HepG2 (cell line): ENCODE data around the gene ZIM2. TPM values are rescaled to one million over a fixed set of nuclear protein-coding genes. Genes with fewer than 3 reads are reported as not detected.

ENCODE experiments used
- ATAC-seq: fragments of 200-7000 bp; cut with Tn5 transposase; 3 replicates; pipeline ENCODE4 v1.9.1; 2020; ENCODE audit warnings: mild to moderate bottlenecking, moderate library complexity
- BruUV-seq: library from RNA; stranded (reverse); fragments of 400-500 nt; replicated peaks from 2 replicates; lab custom pipeline; 2021; lab: Mats Ljungman, UMichigan
- CTCF ChIA-PET: fragments of 300-600 bp; formaldehyde crosslinking; extraction: SDS; loops from one replicate; lab custom pipeline; 2021; ENCODE audit warnings: low total read pairs, inconsistent platforms, low intra/inter-chr PET ratio; lab: Yijun Ruan, JAX
- POLR2A ChIA-PET: fragments of 350-600 bp; sonication (Branson Sonifier 250); formaldehyde crosslinking; loops from one replicate; lab custom pipeline; 2020; ENCODE audit warnings: antibody characterized with exemption, inconsistent platforms; lab: Yijun Ruan, JAX
- DNase-seq: peaks from one replicate; pipeline ENCODE4 v3.0.0-alpha.2; 2015; ENCODE audit warnings: low spot score
- FAIRE-seq: peaks from 3 replicates; lab custom pipeline; 2011; peaks lifted over from hg19 to GRCh38; lab: Jason Lieb, UNC
- H2AFZ ChIP-seq: one replicate; pipeline ENCODE4 v1.6.1; 2011; ENCODE audit warnings: low read length, inconsistent platforms
- H3K27ac ChIP-seq: fragments of 300-600 bp; 3 replicates; pipeline ENCODE4 v1.8.0; 2011; ENCODE audit warnings: mixed run types, mild to moderate bottlenecking, mixed read lengths, low read length, inconsistent platforms; ENCODE audit not compliant: insufficient read depth; ENCODE audit errors: extremely low read length
- H3K27me3 ChIP-seq, 2 experiments: fragments of 200-600 bp in 1 of 2; 2 replicates in 1 of 2; 3 replicates in 1 of 2; pipeline versions ENCODE4 v1.6.0 to v1.8.0; 2011; ENCODE audit warnings: low read length in 2 of 2, mild to moderate bottlenecking in 2 of 2, moderate library complexity in 2 of 2, inconsistent platforms in 1 of 2; ENCODE audit not compliant: insufficient read depth in 2 of 2, control insufficient read depth in 1 of 2
- H3K36me3 ChIP-seq, 2 experiments: fragments of 200-600 bp in 1 of 2; replicated peaks in 1 of 2; 2 replicates in 1 of 2; 3 replicates in 1 of 2; pipeline versions ENCODE4 v1.5.1 to v1.8.0; 2011; ENCODE audit warnings: low read length in 2 of 2, inconsistent platforms in 1 of 2; ENCODE audit not compliant: insufficient read depth in 2 of 2, control insufficient read depth in 1 of 2
- H3K4me1 ChIP-seq: 2 replicates; pipeline ENCODE4 v1.5.1; 2012; ENCODE audit warnings: low read length, inconsistent platforms; ENCODE audit not compliant: insufficient read depth
- H3K4me2 ChIP-seq: 2 replicates; pipeline ENCODE4 v1.6.0; 2011; ENCODE audit warnings: low read depth, low read length, inconsistent platforms
- H3K4me3 ChIP-seq, 3 experiments: fragments of 200-600 bp in 1 of 3; sonication (generic), shearing (Covaris generic) in 1 of 3; replicated peaks in 1 of 3; 2 replicates each; pipeline ENCODE4 v1.5.1; 2011 to 2016; ENCODE audit warnings: low read length in 3 of 3, inconsistent platforms in 2 of 3, low read depth in 2 of 3, mild to moderate bottlenecking in 2 of 3, control low read depth in 1 of 3, mixed read lengths in 1 of 3; ENCODE audit not compliant: insufficient read depth in 1 of 3
- H3K79me2 ChIP-seq: one replicate; pipeline ENCODE4 v1.6.1; 2011; ENCODE audit warnings: low read length, inconsistent platforms; ENCODE audit not compliant: insufficient read depth
- H3K9ac ChIP-seq: 2 replicates; pipeline ENCODE4 v1.6.0; 2011; ENCODE audit warnings: mild to moderate bottlenecking, low read depth, low read length, inconsistent platforms; ENCODE audit not compliant: insufficient read depth
- H3K9me3 ChIP-seq: 2 replicates; pipeline ENCODE4 v1.5.1; 2012; ENCODE audit warnings: mild to moderate bottlenecking, low read length
- H4K20me1 ChIP-seq: 2 replicates; pipeline ENCODE4 v1.6.0; 2011; ENCODE audit warnings: inconsistent platforms, mild to moderate bottlenecking, low read length, moderate library complexity; ENCODE audit not compliant: insufficient read depth
- WGBS: methylation state at CpG from one replicate; pipeline ENCODE4 v1.1.6; 2017; ENCODE audit warnings: low lambda C conversion rate; 5-methylcytosine and 5-hydroxymethylcytosine counted together
- in situ Hi-C: cut with HindIII; loops from 2 replicates; pipeline ENCODE4 v1.10.0; 2017; ENCODE audit warnings: low pct_unique_long_range_greater_than_20kb; ENCODE audit not compliant: extremely low pct_ligation_motif_present
- intact Hi-C: fragments of 100-400 bp; cut with micrococcal nuclease; formaldehyde crosslinking; loops from one replicate; pipeline ENCODE4 v1.10.0; 2022; ENCODE audit not compliant: unreplicated experiment
- polyA plus RNA-seq, 8 experiments: library from polyadenylated mRNA; depleted of rRNA in 3 of 8; stranded (reverse) in 7 of 8; unstranded in 1 of 8; fragments of >200 nt; fragmentation: Illumina TruSeq in 4 of 8; extraction: Trizol in 4 of 8; gene quantifications; 2 replicates each; pipeline versions ENCODE4 v1.2.1 to v1.2.3, GENCODE V29; 2011 to 2016; ENCODE audit warnings: low read depth in 4 of 8, missing spikeins in 1 of 8, mixed read lengths in 1 of 8; ENCODE audit not compliant: insufficient read depth in 1 of 8
- total RNA-seq, 5 experiments: library from RNA; depleted of rRNA; stranded (reverse); fragments of >200 nt; fragmentation: Illumina TruSeq; extraction: Trizol; gene quantifications; 2 replicates each; pipeline ENCODE4 v1.2.3, GENCODE V29; 2016; ENCODE audit warnings: low read depth in 1 of 5
- TF ChIP-seq, protein P1 (sequence below): sonication (generic); formaldehyde crosslinking; conservative IDR thresholded peaks from 2 replicates; pipeline ENCODE4 v1.8.0; 2022; ENCODE audit warnings: mild to moderate bottlenecking, moderate library complexity, missing genetic modification reagents
- TF ChIP-seq, protein P2 (sequence below): sonication (generic); formaldehyde crosslinking; IDR thresholded peaks from 2 replicates; pipeline ENCODE4 v1.5.1; 2020; ENCODE audit warnings: mild to moderate bottlenecking, missing genetic modification reagents, moderate library complexity

The ZIM2 gene
- total and polyA plus RNA-seq, 2 of the 13 experiments (the other 11 are each of a cell fraction or from before 2014, with no cell fraction given): 7.2 to 10.3 TPM

DNA sequence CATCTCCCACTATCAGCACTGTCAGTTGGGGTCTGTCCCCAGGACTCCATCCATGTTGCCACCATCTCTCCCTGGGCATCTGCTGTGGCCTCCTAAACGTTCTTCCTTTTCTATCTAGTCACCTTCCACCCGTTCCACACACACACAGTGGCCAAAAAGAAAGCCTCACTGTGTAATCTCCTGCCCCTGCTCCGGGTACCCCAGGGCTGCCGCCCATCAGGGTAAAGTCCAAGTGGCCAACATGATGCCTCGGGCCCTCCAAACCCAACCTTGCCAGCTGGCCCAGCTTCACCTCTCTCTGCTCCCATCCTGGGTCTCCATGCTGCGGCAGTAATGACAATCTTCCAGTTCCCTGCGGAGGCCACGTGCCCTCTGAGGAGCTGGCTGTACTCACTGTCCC lies 29.4 kb upstream of the ZIM2 start:
- H3K27ac ChIP-seq: no peak overlapping the region
- no peaks in the 10 kb centered on the region for H3K27me3 ChIP-seq
- in situ Hi-C loops: no loop called here
- no peak overlapping the region for H3K9ac ChIP-seq
- TF ChIP-seq, protein P1, sequence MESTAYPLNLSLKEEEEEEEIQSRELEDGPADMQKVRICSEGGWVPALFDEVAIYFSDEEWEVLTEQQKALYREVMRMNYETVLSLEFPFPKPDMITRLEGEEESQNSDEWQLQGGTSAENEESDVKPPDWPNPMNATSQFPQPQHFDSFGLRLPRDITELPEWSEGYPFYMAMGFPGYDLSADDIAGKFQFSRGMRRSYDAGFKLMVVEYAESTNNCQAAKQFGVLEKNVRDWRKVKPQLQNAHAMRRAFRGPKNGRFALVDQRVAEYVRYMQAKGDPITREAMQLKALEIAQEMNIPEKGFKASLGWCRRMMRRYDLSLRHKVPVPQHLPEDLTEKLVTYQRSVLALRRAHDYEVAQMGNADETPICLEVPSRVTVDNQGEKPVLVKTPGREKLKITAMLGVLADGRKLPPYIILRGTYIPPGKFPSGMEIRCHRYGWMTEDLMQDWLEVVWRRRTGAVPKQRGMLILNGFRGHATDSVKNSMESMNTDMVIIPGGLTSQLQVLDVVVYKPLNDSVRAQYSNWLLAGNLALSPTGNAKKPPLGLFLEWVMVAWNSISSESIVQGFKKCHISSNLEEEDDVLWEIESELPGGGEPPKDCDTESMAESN (CRISPR knock-in tag): no peak
- TF ChIP-seq, protein P2, sequence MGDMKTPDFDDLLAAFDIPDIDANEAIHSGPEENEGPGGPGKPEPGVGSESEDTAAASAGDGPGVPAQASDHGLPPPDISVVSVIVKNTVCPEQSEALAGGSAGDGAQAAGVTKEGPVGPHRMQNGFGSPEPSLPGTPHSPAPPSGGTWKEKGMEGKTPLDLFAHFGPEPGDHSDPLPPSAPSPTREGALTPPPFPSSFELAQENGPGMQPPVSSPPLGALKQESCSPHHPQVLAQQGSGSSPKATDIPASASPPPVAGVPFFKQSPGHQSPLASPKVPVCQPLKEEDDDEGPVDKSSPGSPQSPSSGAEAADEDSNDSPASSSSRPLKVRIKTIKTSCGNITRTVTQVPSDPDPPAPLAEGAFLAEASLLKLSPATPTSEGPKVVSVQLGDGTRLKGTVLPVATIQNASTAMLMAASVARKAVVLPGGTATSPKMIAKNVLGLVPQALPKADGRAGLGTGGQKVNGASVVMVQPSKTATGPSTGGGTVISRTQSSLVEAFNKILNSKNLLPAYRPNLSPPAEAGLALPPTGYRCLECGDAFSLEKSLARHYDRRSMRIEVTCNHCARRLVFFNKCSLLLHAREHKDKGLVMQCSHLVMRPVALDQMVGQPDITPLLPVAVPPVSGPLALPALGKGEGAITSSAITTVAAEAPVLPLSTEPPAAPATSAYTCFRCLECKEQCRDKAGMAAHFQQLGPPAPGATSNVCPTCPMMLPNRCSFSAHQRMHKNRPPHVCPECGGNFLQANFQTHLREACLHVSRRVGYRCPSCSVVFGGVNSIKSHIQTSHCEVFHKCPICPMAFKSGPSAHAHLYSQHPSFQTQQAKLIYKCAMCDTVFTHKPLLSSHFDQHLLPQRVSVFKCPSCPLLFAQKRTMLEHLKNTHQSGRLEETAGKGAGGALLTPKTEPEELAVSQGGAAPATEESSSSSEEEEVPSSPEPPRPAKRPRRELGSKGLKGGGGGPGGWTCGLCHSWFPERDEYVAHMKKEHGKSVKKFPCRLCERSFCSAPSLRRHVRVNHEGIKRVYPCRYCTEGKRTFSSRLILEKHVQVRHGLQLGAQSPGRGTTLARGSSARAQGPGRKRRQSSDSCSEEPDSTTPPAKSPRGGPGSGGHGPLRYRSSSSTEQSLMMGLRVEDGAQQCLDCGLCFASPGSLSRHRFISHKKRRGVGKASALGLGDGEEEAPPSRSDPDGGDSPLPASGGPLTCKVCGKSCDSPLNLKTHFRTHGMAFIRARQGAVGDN (CRISPR knock-in tag): peak; percentile 37; the same call in 1 of the 2 replicates
- no peaks in the 10 kb centered on the region for H4K20me1 ChIP-seq
- no peak overlapping the region for H2AFZ ChIP-seq
- H3K79me2 ChIP-seq: no peaks in the 10 kb centered on the region
- intact Hi-C loops: no loop called here
- peaks cover 21% of the 10 kb centered on the region for H3K4me1 ChIP-seq
- FAIRE-seq (no peak), DNase-seq (no peak), ATAC-seq (no peak)
- ChIA-PET CTCF (no interaction called here), POLR2A (no interaction called here)
- H3K4me2 ChIP-seq: no peak overlapping the region
- H3K36me3 ChIP-seq: no peaks in the 10 kb centered on the region
- H3K9me3 ChIP-seq: peaks cover 16% of the 10 kb centered on the region
- H3K4me3 ChIP-seq: no peak overlapping the region
- WGBS: 60% methylated on average over 8 of the region's 8 CpGs
- BruUV-seq: no TSS peak
